Measurements from ENCODE around the gene SRRM2.

Gene SRRM2

GRCh38 chr16:2752035-2752849 lies at the start of gene SRRM2:
Gene SRRM2, plus strand, starts transcription at chr16:2752638. Its CDS starts 3,727 bp downstream, at chr16:2756365.
- DNase-seq: peak; percentile 85 to 93 (median 88)

- DNase-seq: no peak
Measured at GRCh38 chr16:2702871-2703745, 49.3 kb upstream of the SRRM2 start.

GRCh38 chr16:2704166-2704982 lies 48.1 kb upstream of the SRRM2 start:
- DNase-seq: no peak

- DNase-seq: no peak
Measured at GRCh38 chr16:2704983-2705275, 47.5 kb upstream of the SRRM2 start.

- no peak for DNase-seq
Measured at GRCh38 chr16:2705351-2705750, 47.1 kb upstream of the SRRM2 start.

- DNase-seq: no peak
Measured at GRCh38 chr16:2706085-2706484, 46.4 kb upstream of the SRRM2 start.

GRCh38 chr16:2706611-2707311 lies 45.7 kb upstream of the SRRM2 start:
- DNase-seq: no peak

GRCh38 chr16:2707368-2708289 lies 44.8 kb upstream of the SRRM2 start:
- DNase-seq: no peak

GRCh38 chr16:2708290-2708639 lies 44.2 kb upstream of the SRRM2 start:
- no peak for DNase-seq

GRCh38 chr16:2708955-2709587 lies 43.4 kb upstream of the SRRM2 start:
- DNase-seq: no peak

- no peak for DNase-seq
Measured at GRCh38 chr16:2709588-2709984, 42.9 kb upstream of the SRRM2 start.

GRCh38 chr16:2710021-2710710 lies 42.3 kb upstream of the SRRM2 start:
- no peak for DNase-seq

GRCh38 chr16:2710711-2711231 lies 41.7 kb upstream of the SRRM2 start:
- no peak for DNase-seq

GRCh38 chr16:2711370-2712062 lies 40.9 kb upstream of the SRRM2 start:
- DNase-seq: no peak

GRCh38 chr16:2712063-2712441 lies 40.4 kb upstream of the SRRM2 start:
- DNase-seq: no peak

- DNase-seq: no peak
Measured at GRCh38 chr16:2712546-2712945, 39.9 kb upstream of the SRRM2 start.

- DNase-seq: no peak
Measured at GRCh38 chr16:2713523-2713922, 38.9 kb upstream of the SRRM2 start.

- DNase-seq: no peak
Measured at GRCh38 chr16:2713985-2714774, 38.3 kb upstream of the SRRM2 start.

GRCh38 chr16:2715064-2715463 lies 37.4 kb upstream of the SRRM2 start:
- DNase-seq: no peak
